NCI-H1417 (cell line): ENCODE results near the gene GUCY2C.
"Not testable (repeated sequence)": the region's sequence is repeated elsewhere in the genome, so short reads cannot be mapped to it uniquely, and the experiment has no call there.

Experiments used
- DNase-seq, 3 experiments: peaks; one replicate each; lab custom pipeline; 2025; lab: John Stamatoyannopoulos, UW

The GUCY2C gene

DNA sequence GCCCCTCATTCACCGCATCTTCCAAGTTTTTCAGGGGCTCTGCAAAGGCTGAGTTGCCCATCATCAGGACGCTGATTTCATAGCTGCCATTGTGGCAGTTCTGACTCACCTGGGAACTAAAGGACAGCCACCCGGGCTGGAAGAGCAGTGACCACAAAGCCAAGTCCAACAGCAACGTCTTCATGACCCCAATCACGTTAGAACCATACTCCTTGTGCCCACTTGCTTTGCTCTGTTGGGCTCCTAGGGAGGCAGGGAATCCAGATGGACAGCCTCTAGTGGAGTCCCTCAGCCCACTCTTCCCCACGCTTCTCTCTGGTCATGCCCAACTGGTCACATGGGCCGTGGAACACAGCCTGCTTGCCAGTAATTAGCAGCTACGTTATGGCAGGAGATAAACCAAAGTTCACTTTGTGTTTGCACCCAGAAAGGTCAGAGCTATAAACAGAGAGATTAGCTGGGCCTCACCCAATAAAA, at the start of gene GUCY2C:
TSS of gene GUCY2C (minus strand) at position 335 of the 477 bp plus-strand sequence. CDS start at position 184, 151 bp downstream.
- DNase-seq, result no peak

GRCh38 chr12:14743061-14743460, 46.7 kb upstream of the GUCY2C start:
- DNase-seq, result no peak

GRCh38 chr12:14741942-14742341, 45.5 kb upstream of the GUCY2C start:
- no peak for DNase-seq

- no peak for DNase-seq
These were observed 44.8 kb upstream of the GUCY2C start for GRCh38 chr12:14741153-14741552.

DNA sequence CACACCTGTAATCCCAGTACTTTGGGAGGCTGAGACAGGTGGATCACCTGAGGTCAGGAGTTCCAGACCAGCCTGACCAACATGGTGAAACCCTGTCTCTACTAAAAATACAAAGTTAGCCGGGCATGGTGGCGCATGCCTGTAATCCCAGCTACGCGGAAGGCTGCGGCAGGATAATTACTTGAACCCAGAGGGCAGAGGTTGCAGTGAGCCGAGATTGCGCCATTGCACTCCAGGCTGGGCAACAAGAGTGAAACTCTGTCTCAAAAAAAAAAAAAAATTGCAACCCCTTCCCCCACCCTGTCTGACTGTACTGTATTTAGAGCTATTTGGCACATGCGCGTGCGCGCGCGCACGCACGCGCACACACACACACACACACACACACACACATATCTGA, 40.0 kb upstream of the GUCY2C start:
- DNase-seq, result not testable (repeated sequence)

GRCh38 chr12:14731821-14732220, 35.4 kb upstream of the GUCY2C start:
- no peak for DNase-seq

DNA sequence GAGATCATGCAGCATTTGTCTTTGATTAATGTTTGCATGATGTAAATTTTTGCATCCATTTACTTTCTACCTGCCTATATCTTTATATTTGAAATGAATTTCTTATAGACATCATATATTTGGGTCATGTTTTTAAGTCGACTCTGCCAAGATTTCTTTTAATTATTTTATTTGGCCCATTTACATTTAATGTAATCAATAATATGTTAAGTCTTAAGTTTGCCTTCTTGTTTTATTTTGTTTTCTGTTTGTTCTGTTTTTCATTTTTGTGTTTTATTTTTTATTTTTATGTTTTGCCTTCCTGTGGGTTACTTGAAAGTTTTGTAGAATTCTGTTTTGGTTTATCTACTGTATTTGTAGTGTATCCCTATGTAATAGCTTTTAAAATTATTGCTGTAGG, 33.2 kb upstream of the GUCY2C start:
- no peak for DNase-seq

- peak in 1 of 3 experiments; percentile 58 for DNase-seq
These were observed 27.4 kb upstream of the GUCY2C start for GRCh38 chr12:14723763-14724162.

DNA sequence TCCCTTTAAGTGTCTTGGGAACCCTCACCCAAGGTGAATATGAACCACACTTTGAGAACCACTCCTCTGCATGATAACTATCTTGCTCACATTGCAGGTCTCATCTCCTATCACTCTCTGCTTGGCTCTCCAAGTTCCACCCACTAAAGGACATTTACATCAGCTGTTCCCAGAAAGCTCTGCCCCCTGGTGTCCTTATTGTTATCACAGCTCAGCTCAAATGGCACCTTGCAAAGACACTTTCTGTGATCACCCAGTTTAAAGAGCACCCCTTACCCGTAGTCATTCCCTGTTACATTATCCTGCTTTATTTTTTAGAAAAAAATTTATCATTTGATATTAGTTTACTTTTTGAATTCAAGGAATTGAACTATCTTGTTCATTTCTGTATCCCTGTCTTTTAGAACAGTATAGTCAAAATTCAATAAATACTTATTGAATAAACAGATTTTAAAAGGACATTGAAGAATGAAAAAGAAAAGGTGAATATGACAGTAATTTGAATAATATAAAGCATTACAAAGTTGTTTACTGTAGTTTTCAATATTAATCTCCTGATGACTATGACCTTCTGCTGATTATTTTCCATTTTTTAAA, 20.5 kb upstream of the GUCY2C start:
- DNase-seq, result peak in 2 of 3 experiments; percentile 23 to 39

DNA sequence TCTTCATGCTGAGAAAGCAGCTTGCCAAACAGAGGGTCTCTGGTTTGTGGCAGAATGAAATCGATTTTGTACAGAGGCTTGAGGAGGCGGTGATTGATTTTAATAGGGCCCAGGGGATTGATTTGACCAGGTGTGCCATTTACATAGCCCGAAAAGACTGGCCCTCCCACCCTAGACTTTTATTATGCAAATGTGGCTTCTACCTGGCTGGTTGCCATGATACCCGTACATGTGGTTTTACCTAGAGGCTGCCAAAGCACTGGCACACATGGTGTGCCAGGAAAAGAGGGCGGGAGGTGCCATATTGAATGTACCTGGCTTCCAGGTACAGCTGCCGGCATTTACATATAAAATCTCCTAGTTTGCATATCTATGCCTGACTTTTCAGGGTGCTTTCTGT, 18.0 kb upstream of the GUCY2C start:
- DNase-seq, result peak in 2 of 3 experiments; percentile 16 to 88

- peak; percentile 50 to 90 (median 77) for DNase-seq
These were observed 14.4 kb upstream of the GUCY2C start for GRCh38 chr12:14710632-14711320.

DNA sequence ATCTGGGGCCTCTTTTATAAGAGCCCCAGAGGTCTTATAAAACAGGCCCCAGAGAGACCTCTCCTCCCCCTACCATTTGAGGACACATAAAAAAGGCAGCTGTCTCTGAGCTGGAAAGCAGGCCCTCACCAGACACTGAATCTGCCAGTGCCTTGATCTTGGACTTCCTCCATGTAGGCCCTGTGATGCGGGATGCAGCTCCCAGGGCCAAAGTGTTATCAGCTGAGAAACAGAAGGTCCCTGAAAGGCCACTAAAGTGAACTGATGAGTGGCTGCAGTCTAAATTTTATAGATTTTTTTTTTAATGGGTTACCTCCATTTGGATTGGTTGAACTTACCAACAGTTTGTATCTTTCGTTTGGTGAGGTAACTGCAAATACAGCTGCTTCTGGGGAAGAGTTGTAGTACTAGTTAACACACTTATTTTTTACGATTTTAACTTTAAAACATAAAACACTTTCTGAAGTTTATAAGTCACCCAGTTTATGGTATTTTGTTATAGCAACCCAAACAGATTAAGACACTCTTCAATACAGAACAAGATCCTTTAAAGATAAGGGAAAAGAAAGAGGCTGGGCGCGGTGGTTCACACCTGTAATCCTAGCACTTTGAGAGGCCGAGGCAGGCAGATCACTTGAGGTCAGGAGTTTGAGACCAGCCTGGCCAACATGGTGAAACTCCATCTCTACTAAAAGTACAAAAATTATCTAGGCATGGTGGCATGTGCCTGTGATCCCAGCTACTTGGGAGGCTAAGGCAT, 5.6 kb upstream of the GUCY2C start:
- no peak for DNase-seq

DNA sequence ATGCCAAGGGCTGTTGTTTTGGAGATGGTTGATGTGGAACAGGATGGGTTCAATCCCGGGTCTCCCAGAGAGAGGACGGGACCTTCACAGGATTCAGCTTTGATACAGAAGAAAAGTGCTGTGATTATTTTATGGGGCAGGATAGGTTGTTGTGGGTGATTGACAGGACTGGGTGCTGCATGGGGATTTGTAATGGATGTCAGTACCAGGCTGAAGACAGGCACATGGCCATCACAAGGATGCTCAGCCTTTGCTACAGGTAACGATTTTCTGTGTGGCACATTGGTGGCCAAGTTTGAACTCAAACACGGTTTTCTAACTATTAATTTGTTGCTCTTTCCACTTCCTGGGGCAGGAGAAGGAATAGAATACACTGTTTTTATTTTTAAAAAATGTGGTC, 4.5 kb upstream of the GUCY2C start:
- DNase-seq, result no peak

DNA sequence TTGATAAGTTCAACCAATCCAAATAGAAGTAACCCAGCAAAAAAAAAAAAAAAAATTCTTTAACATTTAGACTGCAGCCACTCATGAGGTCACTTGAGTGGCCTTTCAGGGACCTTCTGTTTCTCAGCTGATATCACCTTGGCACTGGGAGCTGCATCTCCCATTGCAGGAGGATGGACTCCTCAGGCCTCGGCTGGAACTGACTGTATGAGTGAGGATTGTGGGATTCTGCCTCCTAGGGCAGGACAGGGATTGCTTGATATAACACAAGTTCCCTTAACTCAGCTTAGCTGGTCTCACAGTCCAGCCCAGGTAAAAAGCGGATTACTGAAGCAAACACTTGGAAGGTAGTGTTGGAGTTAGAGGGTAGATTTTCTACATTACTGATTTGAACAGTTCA, 3.5 kb upstream of the GUCY2C start:
- DNase-seq, result no peak

GRCh38 chr12:14698555-14698954, 2.2 kb upstream of the GUCY2C start:
- DNase-seq, result no peak

GRCh38 chr12:14695715-14696141, 671 bp downstream of the GUCY2C start:
- DNase-seq, result no peak

DNA sequence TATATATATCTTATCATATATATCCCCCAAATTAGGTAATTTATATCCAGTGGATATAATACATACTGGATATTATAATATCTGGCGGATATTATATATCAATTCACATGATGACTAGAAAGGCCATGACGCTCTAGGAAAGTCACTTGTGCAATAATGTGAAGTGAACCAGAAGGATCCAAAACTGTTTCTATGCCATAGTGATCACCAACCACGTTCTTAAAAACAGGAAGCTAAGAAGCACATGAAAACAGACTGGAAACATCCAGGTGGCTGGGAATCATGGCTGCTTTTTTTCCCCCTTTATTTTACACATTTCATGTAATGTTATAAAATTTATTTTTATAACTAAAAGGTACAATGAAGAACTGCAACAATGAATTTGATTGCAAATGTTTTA, 1.4 kb downstream of the GUCY2C start:
- no peak for DNase-seq

DNA sequence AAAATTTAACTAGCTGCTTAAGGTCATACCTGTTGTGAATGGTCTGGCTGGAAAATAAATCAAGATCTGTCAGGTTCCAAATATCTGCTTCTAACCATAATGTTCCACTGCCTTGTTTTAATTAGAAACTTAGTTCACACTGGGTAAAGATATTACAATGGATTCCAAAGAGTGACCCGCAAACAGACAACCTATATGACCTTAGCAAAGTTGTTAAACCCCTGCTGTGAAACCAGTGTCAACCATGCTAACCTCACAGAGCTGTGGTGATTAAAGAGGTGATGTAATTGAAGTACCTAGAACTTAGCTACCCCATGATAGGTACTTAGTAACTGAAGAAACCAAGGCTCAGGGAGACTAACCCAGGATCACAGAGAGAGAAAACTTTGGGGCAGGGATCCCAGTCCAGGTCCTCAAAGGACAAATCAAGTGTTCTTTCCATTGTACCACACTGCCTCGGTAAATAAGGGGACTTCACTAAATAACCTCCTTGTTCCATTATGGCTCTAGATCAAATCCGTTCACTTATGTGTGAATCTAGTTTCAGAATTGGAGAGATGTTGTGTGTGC, 2.2 kb downstream of the GUCY2C start:
- no peak for DNase-seq

GRCh38 chr12:14693116-14693515, 3.3 kb downstream of the GUCY2C start:
- no peak for DNase-seq

DNA sequence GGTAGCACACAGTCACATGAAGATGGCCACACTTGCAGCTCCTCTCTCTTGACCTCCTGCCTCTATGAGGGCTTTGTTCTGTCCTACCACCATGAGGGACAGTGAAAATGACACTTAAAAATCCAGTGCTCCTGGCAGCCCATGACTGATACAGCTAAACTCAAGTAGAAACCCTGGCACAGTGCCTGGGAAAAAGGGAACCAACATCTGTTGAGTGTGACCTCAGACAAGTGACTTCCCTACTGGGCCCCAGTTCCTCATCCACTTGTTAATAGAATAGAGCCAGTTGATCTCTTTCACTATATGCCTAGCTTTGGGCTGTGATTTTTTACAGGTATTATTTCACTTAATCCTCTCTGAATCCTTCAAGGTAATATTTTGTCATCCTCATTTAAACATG, 4.8 kb downstream of the GUCY2C start:
- DNase-seq, result peak in 1 of 3 experiments; percentile 28

GRCh38 chr12:14689996-14690395, 6.4 kb downstream of the GUCY2C start:
- DNase-seq, result no peak

GRCh38 chr12:14689144-14689543, 7.3 kb downstream of the GUCY2C start:
- no peak for DNase-seq
